Effector memory CD8-positive, alpha-beta T cell (primary cell): Measurements from ENCODE around the gene PDGFRB.

Source experiments
- ATAC-seq: fragments of 150-1000 bp; cut with Tn5 transposase; replicated peaks from 2 replicates; pipeline ENCODE4 v1.10.0; 2021; ENCODE audit warnings: mild to moderate bottlenecking, moderate library complexity
- DNase-seq, 3 experiments: peaks; one replicate each; pipeline ENCODE4 v3.0.0; 2021
- H3K27ac Mint-ChIP-seq, 2 donors: one replicate each; pipeline ENCODE4 v1.8.0; 2022; ENCODE audit warnings: mild to moderate bottlenecking in 2 of 2, mixed read lengths in 2 of 2, moderate library complexity in 2 of 2
- H3K27me3 Mint-ChIP-seq, 2 donors: one replicate each; pipeline ENCODE4 v1.8.0; 2022; ENCODE audit warnings: mixed read lengths in 2 of 2
- H3K36me3 Mint-ChIP-seq: one replicate; pipeline ENCODE4 v1.8.0; 2022; ENCODE audit warnings: mild to moderate bottlenecking, moderate library complexity, mixed read lengths; ENCODE audit not compliant: insufficient read depth
- H3K4me1 Mint-ChIP-seq, 2 donors: one replicate each; pipeline ENCODE4 v1.8.0; 2022; ENCODE audit warnings: low read depth in 2 of 2, mixed read lengths in 2 of 2
- H3K4me3 Mint-ChIP-seq, 2 donors: one replicate each; pipeline ENCODE4 v1.8.0; 2022; ENCODE audit warnings: mild to moderate bottlenecking in 2 of 2, mixed read lengths in 2 of 2, moderate library complexity in 2 of 2
- H3K9me3 Mint-ChIP-seq, 2 donors: one replicate each; pipeline ENCODE4 v1.8.0; 2022; ENCODE audit warnings: mixed read lengths in 2 of 2

PDGFRB gene

GRCh38 chr5:150066901-150067396 lies 88.7 kb downstream of the PDGFRB start:
- Mint-ChIP-seq H3K36me3 (no peaks in the 10 kb centered on the region), H3K27me3 (peaks cover 26 to 51% of the 10 kb centered on the region in 2 donors), H3K4me1 (peaks cover 7 to 9% of the 10 kb centered on the region in 2 donors), H3K27ac (peak overlapping the region; percentile 7 to 67), H3K4me3 (no peak overlapping the region), H3K9me3 (no peaks in the 10 kb centered on the region)
- ATAC-seq (peak; percentile 21), DNase-seq (no peak)

- peaks cover 7 to 9% of the 10 kb centered on the region in 2 donors for H3K4me1 Mint-ChIP-seq
- DNase-seq (no peak), ATAC-seq (no peak)
- H3K27me3 Mint-ChIP-seq: peaks cover 26 to 51% of the 10 kb centered on the region in 2 donors
- no peaks in the 10 kb centered on the region for H3K9me3 Mint-ChIP-seq
- peak overlapping the region; percentile 7 to 67 for H3K27ac Mint-ChIP-seq
- H3K36me3 Mint-ChIP-seq: no peaks in the 10 kb centered on the region
- H3K4me3 Mint-ChIP-seq: no peak overlapping the region
Measured at GRCh38 chr5:150066436-150066835, 89.2 kb downstream of the PDGFRB start.

- ATAC-seq (no peak), DNase-seq (no peak)
- no peaks in the 10 kb centered on the region for H3K36me3 Mint-ChIP-seq
- H3K27ac Mint-ChIP-seq: peak overlapping the region in 1 of 2 donors; percentile 7
- no peak overlapping the region for H3K4me3 Mint-ChIP-seq
- H3K27me3 Mint-ChIP-seq: peaks cover 29 to 51% of the 10 kb centered on the region in 2 donors
- H3K9me3 Mint-ChIP-seq: no peaks in the 10 kb centered on the region
- H3K4me1 Mint-ChIP-seq: peaks cover 7 to 9% of the 10 kb centered on the region in 2 donors
Measured at GRCh38 chr5:150065886-150066285, 89.8 kb downstream of the PDGFRB start.

- no peak for ATAC-seq
- Mint-ChIP-seq H3K9me3 (no peaks in the 10 kb centered on the region), H3K27me3 (peaks cover 33 to 51% of the 10 kb centered on the region in 2 donors), H3K4me3 (no peak overlapping the region), H3K36me3 (no peaks in the 10 kb centered on the region), H3K4me1 (peaks cover 7 to 9% of the 10 kb centered on the region in 2 donors), H3K27ac (no peak overlapping the region)
- no peak for DNase-seq
Measured at GRCh38 chr5:150065346-150065745, 90.3 kb downstream of the PDGFRB start.

GRCh38 chr5:150064681-150065220 lies 90.9 kb downstream of the PDGFRB start:
- no peaks in the 10 kb centered on the region for H3K36me3 Mint-ChIP-seq
- peaks cover 7 to 9% of the 10 kb centered on the region in 2 donors for H3K4me1 Mint-ChIP-seq
- H3K27ac Mint-ChIP-seq: no peak overlapping the region
- DNase-seq (no peak), ATAC-seq (no peak)
- H3K4me3 Mint-ChIP-seq: no peak overlapping the region
- H3K27me3 Mint-ChIP-seq: peaks cover 33 to 51% of the 10 kb centered on the region in 2 donors
- H3K9me3 Mint-ChIP-seq: no peaks in the 10 kb centered on the region
